HAP-1 (cell line): Measurements from ENCODE around the gene ZMYM3.

Experiments
- DNase-seq, 2 experiments: peaks; one replicate each; pipeline ENCODE4 v3.0.0-alpha.2; 2016 to 2020; ENCODE audit warnings: low spot score in 2 of 2
- H3K27me3 ChIP-seq: fragments of 250-450 bp; sonication (Bioruptor Pico); 2 replicates; pipeline ENCODE4 v1.5.1; 2020; ENCODE audit warnings: low read depth, mild to moderate bottlenecking, moderate library complexity
- H3K36me3 ChIP-seq: fragments of 250-450 bp; sonication (Bioruptor Pico); replicated peaks from 2 replicates; pipeline ENCODE4 v1.5.1; 2020; ENCODE audit warnings: mild to moderate bottlenecking
- H3K4me1 ChIP-seq: fragments of 250-450 bp; sonication (Bioruptor Pico); 2 replicates; pipeline ENCODE4 v1.5.1; 2020; ENCODE audit warnings: mild to moderate bottlenecking
- H3K4me3 ChIP-seq: fragments of 250-450 bp; sonication (Bioruptor Pico); 2 replicates; pipeline ENCODE4 v1.5.1; 2020; ENCODE audit warnings: mild to moderate bottlenecking, moderate library complexity
- H3K9me3 ChIP-seq: fragments of 250-450 bp; sonication (Bioruptor Pico); 2 replicates; pipeline ENCODE4 v1.5.1; 2020; ENCODE audit warnings: mild to moderate bottlenecking, moderate library complexity
- in situ Hi-C: fragments of 300-500 bp; cut with MboI; formaldehyde crosslinking; loops from 3 replicates; pipeline ENCODE4 v1.14.3; 2020; ENCODE audit warnings: low sequenced_read_pairs, inconsistent platforms, mixed read lengths

ZMYM3 gene

DNA sequence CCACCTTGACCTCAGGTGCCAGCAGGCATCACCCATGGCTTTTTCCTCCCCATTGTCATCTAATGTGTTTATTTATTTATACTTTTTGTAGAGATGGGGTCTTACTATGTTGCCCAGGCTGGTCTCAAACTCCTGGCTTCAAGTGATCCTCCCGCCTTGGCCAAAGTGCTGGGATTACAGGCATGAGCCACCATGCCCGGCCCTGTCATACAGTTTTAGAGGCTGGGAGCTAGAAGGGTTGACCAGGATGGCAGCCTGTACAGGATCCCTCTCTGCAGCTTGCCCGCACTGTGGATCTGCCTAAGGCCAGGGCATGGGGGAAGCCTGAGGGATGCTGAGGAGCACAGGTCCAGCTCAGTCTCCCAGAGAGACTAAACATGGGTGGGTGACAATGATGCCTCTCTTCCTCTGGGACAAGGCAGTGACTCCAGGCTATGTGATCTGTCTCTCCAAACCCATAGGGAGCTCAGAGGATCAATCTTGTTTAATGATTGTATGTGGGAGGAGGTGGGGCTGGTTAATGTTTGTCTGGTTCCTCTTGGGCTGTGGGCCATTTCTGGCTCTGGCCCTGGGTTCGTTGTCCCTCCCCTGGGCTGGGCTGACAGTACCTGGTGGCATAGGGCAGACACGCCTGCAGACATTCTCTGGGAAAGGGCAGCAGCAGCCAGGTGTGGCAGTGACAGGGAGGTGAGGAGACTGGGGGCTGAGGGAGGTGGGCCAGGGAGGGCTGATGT is 39.2 kb downstream of the ZMYM3 start:
- H3K4me3 ChIP-seq = no peak overlapping the region
- no peaks in the 10 kb centered on the region; the same call in 1 of the 2 replicates for H3K27me3 ChIP-seq
- in situ Hi-C loops = no loop called here
- DNase-seq = no peak
- no peaks in the 10 kb centered on the region for H3K9me3 ChIP-seq
- no peaks in the 10 kb centered on the region for H3K36me3 ChIP-seq
- no peaks in the 10 kb centered on the region for H3K4me1 ChIP-seq

- H3K36me3 ChIP-seq = no peaks in the 10 kb centered on the region
- no peaks in the 10 kb centered on the region for H3K4me1 ChIP-seq
- in situ Hi-C loops = no loop called here
- no peaks in the 10 kb centered on the region; the same call in 1 of the 2 replicates for H3K27me3 ChIP-seq
- no peak for DNase-seq
- no peaks in the 10 kb centered on the region for H3K9me3 ChIP-seq
- H3K4me3 ChIP-seq = no peak overlapping the region
Observed at GRCh38 chrX:71214152-71214551, 39.8 kb downstream of the ZMYM3 start.

DNA sequence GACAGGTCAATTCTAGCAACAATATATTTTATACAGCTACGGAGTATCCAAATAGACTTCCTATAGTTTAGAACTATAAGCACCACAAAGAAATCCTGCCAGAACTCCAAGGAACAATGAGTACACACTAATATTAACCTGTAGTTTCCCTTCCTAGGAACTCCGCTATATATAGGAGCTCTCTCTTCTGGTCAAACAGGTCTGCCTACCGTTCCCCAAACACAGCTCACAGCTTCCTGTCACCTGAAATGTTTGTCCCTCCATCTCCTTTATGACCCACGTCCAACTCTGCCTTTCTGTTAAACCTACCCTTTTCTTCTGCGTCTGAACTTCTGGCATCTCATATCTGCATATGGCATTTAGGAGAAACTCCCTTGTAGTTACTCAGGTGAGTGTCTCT is 41.4 kb downstream of the ZMYM3 start:
- in situ Hi-C loops = no loop called here
- Histone ChIP-seq H3K4me3 (no peak overlapping the region), H3K27me3 (no peaks in the 10 kb centered on the region; the same call in 1 of the 2 replicates), H3K4me1 (no peaks in the 10 kb centered on the region), H3K9me3 (no peaks in the 10 kb centered on the region), H3K36me3 (no peaks in the 10 kb centered on the region)
- DNase-seq = no peak

DNA sequence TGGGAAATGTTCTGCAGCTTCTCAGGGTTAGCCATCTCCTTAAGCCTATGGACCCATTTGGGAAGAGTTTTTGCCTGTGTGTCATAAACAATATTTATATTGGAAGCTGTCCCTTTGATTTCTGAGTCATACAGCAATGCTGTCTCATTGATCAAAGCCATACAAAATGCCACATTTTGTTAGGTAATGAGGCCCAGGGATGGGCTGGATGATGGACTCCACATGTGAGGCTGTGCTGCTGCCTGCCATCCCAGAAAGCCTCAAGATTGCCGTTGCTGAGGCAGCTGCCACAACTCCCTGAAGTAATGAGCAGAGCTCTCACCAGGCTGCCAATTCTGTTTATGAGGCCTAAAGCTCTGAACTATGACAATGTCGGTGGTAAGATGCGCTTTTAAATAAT is 43.1 kb downstream of the ZMYM3 start:
- H3K4me3 ChIP-seq = no peak overlapping the region
- no peak for DNase-seq
- no peaks in the 10 kb centered on the region for H3K36me3 ChIP-seq
- in situ Hi-C loops = no loop called here
- H3K9me3 ChIP-seq = no peaks in the 10 kb centered on the region
- no peaks in the 10 kb centered on the region for H3K4me1 ChIP-seq
- H3K27me3 ChIP-seq = no peaks in the 10 kb centered on the region; the same call in 1 of the 2 replicates

DNA sequence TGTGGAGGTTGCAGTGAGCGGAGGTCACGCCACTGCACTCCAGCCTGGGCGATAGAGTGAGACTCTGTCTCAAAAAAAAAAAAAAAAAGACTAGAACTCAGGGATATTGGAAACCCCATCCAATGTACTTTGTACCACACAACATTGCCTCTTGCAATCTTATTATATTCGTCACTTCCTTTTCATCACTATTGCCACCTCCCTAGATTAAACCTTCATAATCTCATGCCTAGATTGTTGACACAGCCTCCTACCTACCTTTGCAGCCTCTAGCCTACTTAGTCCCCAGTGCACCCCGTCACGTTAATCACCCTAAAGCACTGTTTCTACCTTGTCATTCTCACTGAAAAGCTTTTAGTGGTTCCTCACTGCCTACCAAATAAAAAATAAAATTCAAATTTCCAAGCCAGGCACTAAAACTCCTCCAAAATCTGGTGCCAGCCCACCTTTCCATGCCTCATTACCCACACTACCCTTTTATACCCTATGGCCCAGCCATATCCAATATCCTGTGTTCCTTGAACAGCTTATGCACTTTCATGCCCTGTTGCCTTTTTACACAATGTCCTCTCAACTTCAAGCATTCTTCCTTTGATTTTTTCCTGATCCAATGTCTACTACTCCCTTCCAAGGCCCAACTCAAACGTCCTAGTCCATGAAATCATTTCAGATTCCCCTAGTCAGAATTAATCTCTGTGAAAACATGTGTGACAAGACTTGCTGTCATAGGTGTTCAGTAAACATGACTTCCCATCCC is 54.5 kb downstream of the ZMYM3 start:
- in situ Hi-C loops = loop anchor here (25.0 kb wide), 1 partner anchor 737 kb away; no protein-coding TSS in a partner anchor
- Histone ChIP-seq H3K27me3 (no peaks in the 10 kb centered on the region), H3K4me3 (no peak overlapping the region), H3K9me3 (no peaks in the 10 kb centered on the region), H3K4me1 (no peaks in the 10 kb centered on the region; the same call in 1 of the 2 replicates), H3K36me3 (no peaks in the 10 kb centered on the region)
- no peak for DNase-seq

DNA sequence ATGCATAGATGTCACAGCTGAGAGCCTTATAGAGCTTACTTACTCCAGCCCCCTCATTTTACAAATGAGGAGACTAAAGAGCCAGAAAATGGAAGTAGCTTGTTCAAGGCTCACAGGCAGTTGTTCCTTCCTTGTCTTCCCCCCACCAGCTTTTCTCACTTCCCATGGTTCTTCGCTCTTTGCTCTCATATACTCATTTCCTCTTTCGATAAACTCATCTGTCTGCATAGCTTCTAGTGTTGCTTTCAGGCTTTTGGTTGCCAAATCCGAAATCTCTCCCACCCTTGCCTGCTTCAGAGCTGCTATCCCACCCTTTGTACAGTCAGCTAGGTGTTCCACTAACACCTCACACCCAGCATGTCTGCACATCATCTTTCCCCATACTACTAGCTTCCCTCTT is 55.9 kb downstream of the ZMYM3 start:
- in situ Hi-C loops = loop anchor here (25.0 kb wide), 1 partner anchor 736 kb away; no protein-coding TSS in a partner anchor

DNA sequence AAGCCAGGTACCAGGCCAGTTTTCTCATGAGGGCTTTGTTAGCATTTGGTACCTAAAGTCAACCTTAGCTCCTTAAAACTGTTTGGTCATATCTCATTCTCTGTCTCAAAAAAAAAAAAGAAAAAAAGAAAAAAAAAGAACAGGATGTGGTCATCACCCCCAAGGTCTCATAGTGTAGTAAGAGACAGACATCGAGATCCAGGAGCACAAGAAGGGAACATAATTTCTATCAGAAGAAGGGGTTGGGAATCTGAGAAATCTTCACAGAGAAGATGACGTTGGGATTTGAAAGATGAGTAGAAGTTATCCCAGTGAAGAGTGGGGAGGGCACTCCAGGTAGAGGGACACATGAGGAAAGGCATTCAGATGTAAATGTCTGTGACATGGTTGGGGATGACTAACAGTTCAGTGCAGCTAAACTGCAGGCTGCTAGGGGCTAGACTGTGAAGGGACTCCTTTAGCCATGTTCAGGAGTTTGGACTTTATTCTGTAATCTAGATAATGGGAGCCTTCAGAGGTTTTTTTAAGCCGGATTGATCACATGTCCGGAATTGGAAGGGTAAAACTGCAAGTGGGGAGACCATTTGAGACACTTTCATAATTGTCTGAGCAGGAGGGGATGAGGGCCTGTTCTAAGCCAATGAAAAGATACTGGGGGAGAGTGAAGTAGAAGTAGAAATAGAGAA is 57.8 kb downstream of the ZMYM3 start:
- H3K27me3 ChIP-seq = no peaks in the 10 kb centered on the region
- DNase-seq = peak; percentile 14 to 19
- no peaks in the 10 kb centered on the region for H3K9me3 ChIP-seq
- no peak overlapping the region for H3K4me3 ChIP-seq
- in situ Hi-C loops = loop anchor here (25.0 kb wide), 1 partner anchor 734 kb away; no protein-coding TSS in a partner anchor
- H3K36me3 ChIP-seq = no peaks in the 10 kb centered on the region
- peaks cover 5% of the 10 kb centered on the region for H3K4me1 ChIP-seq

More for the DNA sequence above, 55.9 kb downstream of the ZMYM3 start:
- no peaks in the 10 kb centered on the region for H3K36me3 ChIP-seq
- H3K4me3 ChIP-seq = no peak overlapping the region
- H3K9me3 ChIP-seq = no peaks in the 10 kb centered on the region
- H3K27me3 ChIP-seq = no peaks in the 10 kb centered on the region
- no peaks in the 10 kb centered on the region; the same call in 1 of the 2 replicates for H3K4me1 ChIP-seq
- DNase-seq = no peak

- no peak overlapping the region for H3K4me3 ChIP-seq
- H3K4me1 ChIP-seq = peaks cover 11% of the 10 kb centered on the region
- in situ Hi-C loops = loop anchor here (25.0 kb wide), 1 partner anchor 729 kb away; no protein-coding TSS in a partner anchor
- peak in 1 of 2 experiments; percentile 53 for DNase-seq
- H3K9me3 ChIP-seq = no peaks in the 10 kb centered on the region
- no peaks in the 10 kb centered on the region; the same call in 1 of the 2 replicates for H3K36me3 ChIP-seq
- H3K27me3 ChIP-seq = no peaks in the 10 kb centered on the region
Observed at GRCh38 chrX:71191248-71191647, 62.7 kb downstream of the ZMYM3 start.
